GM13977 (cell line): ENCODE measurements around the gene IL16.

ENCODE experiments used
- DNase-seq: peaks from one replicate; pipeline ENCODE4 v3.0.0; 2012; ENCODE audit warnings: low spot score
- CTCF ChIP-seq: IDR thresholded peaks from 2 replicates; pipeline ENCODE4 v1.5.1; 2012; ENCODE audit warnings: mild to moderate bottlenecking, control low read depth; ENCODE audit not compliant: insufficient read depth; ENCODE audit errors: extremely low read depth, missing control alignments
- in situ Hi-C: fragments of 300-500 bp; cut with MboI; formaldehyde crosslinking; loops from one replicate; pipeline ENCODE4 v1.12.0; 2022; ENCODE audit warnings: low sequenced_read_pairs, low pct_unique_long_range_greater_than_20kb, mixed read lengths, inconsistent platforms; ENCODE audit not compliant: unreplicated experiment

IL16 gene

GRCh38 chr15:81296673-81297072 lies 100.0 kb downstream of the IL16 start:
- in situ Hi-C loops = loop anchor here (25.0 kb wide), 2 partner anchors 309 to 641 kb away; partner anchors contain the start of gene MESD
- no peak for TF ChIP-seq CTCF
- peak; percentile 51 for DNase-seq

- no peak for DNase-seq
- no peak for TF ChIP-seq CTCF
- in situ Hi-C loops = loop anchor here (25.0 kb wide), 2 partner anchors 310 to 640 kb away; partner anchors contain the start of gene MESD
These were observed 100.5 kb downstream of the IL16 start for GRCh38 chr15:81297147-81297572.

- in situ Hi-C loops = loop anchor here (25.0 kb wide), 2 partner anchors 311 to 639 kb away; partner anchors contain the start of gene MESD
- no peak for DNase-seq
- no peak for TF ChIP-seq CTCF
These were observed 101.2 kb downstream of the IL16 start for GRCh38 chr15:81297603-81298575.

GRCh38 chr15:81298611-81299010 lies 101.9 kb downstream of the IL16 start:
- no peak for TF ChIP-seq CTCF
- in situ Hi-C loops = loop anchor here (25.0 kb wide), 2 partner anchors 311 to 639 kb away; partner anchors contain the start of gene MESD
- DNase-seq = no peak

- in situ Hi-C loops = loop anchor here (25.0 kb wide), 2 partner anchors 312 to 638 kb away; partner anchors contain the start of gene MESD
- DNase-seq = no peak
- TF ChIP-seq CTCF = no peak
These were observed 102.5 kb downstream of the IL16 start for GRCh38 chr15:81299156-81299555.

GRCh38 chr15:81299630-81300273 lies 103.1 kb downstream of the IL16 start:
- in situ Hi-C loops = loop anchor here (25.0 kb wide), 2 partner anchors 312 to 638 kb away; partner anchors contain the start of gene MESD
- no peak for DNase-seq
- TF ChIP-seq CTCF = no peak
